Vagina (tissue), 2 donors: ENCODE data around the gene RIOX2. TPM values are rescaled to one million over a fixed set of nuclear protein-coding genes. Genes with fewer than 3 reads are reported as not detected.

Experiments used
- DNase-seq, 2 donors: peaks; one replicate each; pipeline ENCODE4 v3.0.0-alpha.2; 2017; ENCODE audit errors: extremely low spot score in 2 of 2
- H3K27ac ChIP-seq: fragments of 200-600 bp; sonication (generic); one replicate; pipeline ENCODE4 v1.5.1; 2019
- H3K27me3 ChIP-seq: fragments of 200-600 bp; sonication (generic); one replicate; pipeline ENCODE4 v1.5.1; 2019
- H3K36me3 ChIP-seq, 2 donors: fragments of 200-600 bp; sonication (generic); one replicate each; pipeline ENCODE4 v1.5.1; 2017 to 2019
- H3K4me1 ChIP-seq: fragments of 200-600 bp; sonication (generic); one replicate; pipeline ENCODE4 v1.5.1; 2019
- H3K4me3 ChIP-seq, 2 donors: fragments of 200-600 bp; sonication (generic); 1 replicate in 1 of 2; 2 replicates in 1 of 2; pipeline ENCODE4 v1.5.1; 2016 to 2019
- H3K9me3 ChIP-seq: fragments of 200-600 bp; sonication (generic); one replicate; pipeline ENCODE4 v1.5.1; 2019
- POLR2A ChIP-seq, 2 donors: fragments of 450-650 bp; IDR thresholded peaks; one replicate each; pipeline ENCODE4 v1.6.1; 2017; ENCODE audit warnings: antibody characterized with exemption in 2 of 2, mild to moderate bottlenecking in 2 of 2, moderate library complexity in 2 of 2
- POLR2AphosphoS5 ChIP-seq, 2 donors: sonication (generic); formaldehyde crosslinking; IDR thresholded peaks; one replicate each; pipeline ENCODE4 v1.9.0; 2017; ENCODE audit warnings: antibody characterized with exemption in 2 of 2, mild to moderate bottlenecking in 2 of 2, low read depth in 1 of 2; ENCODE audit not compliant: insufficient read depth in 1 of 2
- intact Hi-C: fragments of 100-400 bp; cut with DNase I; formaldehyde crosslinking; loops from one replicate; pipeline ENCODE4 v1.15.1; 2023
- total RNA-seq: library from RNA; depleted of rRNA; stranded (reverse); fragments of >200 nt; gene quantifications from one replicate; pipeline ENCODE4 v1.2.3, GENCODE V29; 2016
- TF ChIP-seq, protein P1 (sequence below), 3 experiments: fragments of 450-650 bp in 2 of 3; fragments of 200-600 bp in 1 of 3; sonication (generic) in 1 of 3; IDR thresholded peaks; one replicate each; pipeline ENCODE4 v1.5.1; 2017 to 2019; ENCODE audit warnings: antibody characterized with exemption in 3 of 3, mild to moderate bottlenecking in 2 of 3, moderate library complexity in 2 of 3

RIOX2 gene
- total RNA-seq, 1 donor from 2014 or later: 33.4 TPM

DNA sequence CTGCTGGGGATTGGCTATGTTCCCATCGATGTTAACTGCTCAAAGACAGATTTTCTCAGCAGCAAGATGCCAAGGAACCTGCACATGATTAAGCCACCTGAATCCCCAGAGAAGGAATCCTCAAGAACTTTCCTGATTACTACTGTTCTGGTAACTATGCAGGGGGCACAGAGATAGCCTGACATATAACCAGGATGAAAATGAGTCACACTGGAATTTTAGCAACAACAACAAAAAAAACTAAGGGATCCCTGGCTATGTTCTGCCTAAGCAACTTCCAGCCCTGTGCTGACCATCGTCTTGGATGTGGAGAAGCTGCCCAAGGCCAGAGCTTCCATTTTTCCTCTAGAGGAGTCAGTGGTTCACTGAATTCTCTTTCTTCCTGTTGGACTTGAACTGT, 13.8 kb downstream of the RIOX2 start:
- intact Hi-C loops: no loop called here
- TF ChIP-seq POLR2A (IDR thresholded peaks at IDR 0.05): no peak
- no peak for TF ChIP-seq POLR2AphosphoS5 (IDR thresholded peaks at IDR 0.05; ENCODE audit: insufficient read depth in 1 of 2, low read depth in 1 of 2)
- TF ChIP-seq, protein P1, sequence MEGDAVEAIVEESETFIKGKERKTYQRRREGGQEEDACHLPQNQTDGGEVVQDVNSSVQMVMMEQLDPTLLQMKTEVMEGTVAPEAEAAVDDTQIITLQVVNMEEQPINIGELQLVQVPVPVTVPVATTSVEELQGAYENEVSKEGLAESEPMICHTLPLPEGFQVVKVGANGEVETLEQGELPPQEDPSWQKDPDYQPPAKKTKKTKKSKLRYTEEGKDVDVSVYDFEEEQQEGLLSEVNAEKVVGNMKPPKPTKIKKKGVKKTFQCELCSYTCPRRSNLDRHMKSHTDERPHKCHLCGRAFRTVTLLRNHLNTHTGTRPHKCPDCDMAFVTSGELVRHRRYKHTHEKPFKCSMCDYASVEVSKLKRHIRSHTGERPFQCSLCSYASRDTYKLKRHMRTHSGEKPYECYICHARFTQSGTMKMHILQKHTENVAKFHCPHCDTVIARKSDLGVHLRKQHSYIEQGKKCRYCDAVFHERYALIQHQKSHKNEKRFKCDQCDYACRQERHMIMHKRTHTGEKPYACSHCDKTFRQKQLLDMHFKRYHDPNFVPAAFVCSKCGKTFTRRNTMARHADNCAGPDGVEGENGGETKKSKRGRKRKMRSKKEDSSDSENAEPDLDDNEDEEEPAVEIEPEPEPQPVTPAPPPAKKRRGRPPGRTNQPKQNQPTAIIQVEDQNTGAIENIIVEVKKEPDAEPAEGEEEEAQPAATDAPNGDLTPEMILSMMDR (IDR thresholded peaks at IDR 0.05): no peak
- Histone ChIP-seq H3K9me3 (no peaks in the 10 kb centered on the region), H3K4me1 (peaks cover 20% of the 10 kb centered on the region), H3K36me3 (peaks cover 0 to 19% of the 10 kb centered on the region in 2 donors), H3K27me3 (no peaks in the 10 kb centered on the region), H3K27ac (no peak overlapping the region), H3K4me3 (no peak overlapping the region)
- DNase-seq: no peak

DNA sequence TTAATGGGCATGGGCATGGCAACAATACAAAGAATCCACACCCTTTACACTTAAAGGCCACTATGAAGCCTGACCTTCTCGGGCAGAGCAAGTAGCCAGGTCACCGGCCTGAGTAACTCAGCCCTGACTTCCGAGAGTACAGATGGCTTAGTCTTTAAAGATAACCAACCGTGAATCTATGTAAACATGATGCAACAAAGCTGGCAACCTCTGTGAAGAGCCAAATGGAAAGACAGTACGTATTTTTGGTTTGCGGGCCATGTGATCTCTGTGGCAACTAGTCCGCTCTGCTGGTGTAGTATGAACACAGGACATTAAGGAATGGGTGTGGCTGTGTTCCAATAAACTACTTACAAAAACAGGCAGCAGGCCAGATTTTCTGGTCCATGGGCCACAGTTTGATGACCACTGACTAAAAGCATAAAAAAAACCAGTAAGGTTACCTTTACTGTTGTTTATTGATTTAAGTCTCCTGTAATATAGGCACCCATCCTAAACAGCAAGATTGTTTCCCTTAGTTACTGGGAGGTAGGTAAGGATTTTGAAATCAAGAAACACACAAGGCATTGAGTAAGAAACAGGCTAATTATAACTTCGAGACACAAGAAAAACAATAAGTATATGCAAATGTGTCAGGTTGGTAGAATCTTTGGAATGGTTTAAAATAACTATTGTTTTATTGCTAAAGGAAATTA, 14.5 kb downstream of the RIOX2 start:
- Histone ChIP-seq H3K9me3 (no peaks in the 10 kb centered on the region), H3K4me1 (peaks cover 19% of the 10 kb centered on the region), H3K27ac (no peak overlapping the region), H3K36me3 (peaks cover 0 to 19% of the 10 kb centered on the region in 2 donors), H3K27me3 (no peaks in the 10 kb centered on the region), H3K4me3 (no peak overlapping the region)
- intact Hi-C loops: no loop called here
- TF ChIP-seq POLR2AphosphoS5 (IDR thresholded peaks at IDR 0.05; ENCODE audit: insufficient read depth in 1 of 2, low read depth in 1 of 2): no peak
- TF ChIP-seq, protein P1 (IDR thresholded peaks at IDR 0.05): no peak
- no peak for TF ChIP-seq POLR2A (IDR thresholded peaks at IDR 0.05)
- DNase-seq: no peak

DNA sequence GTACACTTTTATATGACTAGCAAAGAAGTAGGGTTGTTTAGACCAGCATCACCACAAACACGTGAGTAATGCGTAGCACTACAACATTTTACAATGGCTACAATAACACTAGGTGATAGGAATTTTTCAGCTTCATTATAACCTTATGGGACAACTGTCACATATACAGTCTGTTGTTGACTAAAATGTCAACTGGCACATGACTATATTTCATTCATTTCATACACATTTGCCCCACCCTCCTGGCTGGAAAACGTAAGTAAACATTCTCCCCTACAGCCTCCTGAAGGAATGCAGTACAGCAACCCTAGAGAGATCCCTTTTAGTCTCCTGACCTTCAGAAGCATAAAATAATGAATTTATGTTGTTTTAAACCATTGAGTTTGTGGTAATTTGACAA, 16.2 kb downstream of the RIOX2 start:
- intact Hi-C loops: no loop called here
- TF ChIP-seq, protein P1 (IDR thresholded peaks at IDR 0.05): no peak
- TF ChIP-seq POLR2A (IDR thresholded peaks at IDR 0.05): no peak
- no peak for TF ChIP-seq POLR2AphosphoS5 (IDR thresholded peaks at IDR 0.05; ENCODE audit: insufficient read depth in 1 of 2, low read depth in 1 of 2)
- no peaks in the 10 kb centered on the region for H3K9me3 ChIP-seq
- no peak overlapping the region for H3K27ac ChIP-seq
- H3K36me3 ChIP-seq: peaks cover 0 to 24% of the 10 kb centered on the region in 2 donors
- no peaks in the 10 kb centered on the region for H3K27me3 ChIP-seq
- H3K4me1 ChIP-seq: peaks cover 16% of the 10 kb centered on the region
- no peak for DNase-seq
- H3K4me3 ChIP-seq: no peak overlapping the region

DNA sequence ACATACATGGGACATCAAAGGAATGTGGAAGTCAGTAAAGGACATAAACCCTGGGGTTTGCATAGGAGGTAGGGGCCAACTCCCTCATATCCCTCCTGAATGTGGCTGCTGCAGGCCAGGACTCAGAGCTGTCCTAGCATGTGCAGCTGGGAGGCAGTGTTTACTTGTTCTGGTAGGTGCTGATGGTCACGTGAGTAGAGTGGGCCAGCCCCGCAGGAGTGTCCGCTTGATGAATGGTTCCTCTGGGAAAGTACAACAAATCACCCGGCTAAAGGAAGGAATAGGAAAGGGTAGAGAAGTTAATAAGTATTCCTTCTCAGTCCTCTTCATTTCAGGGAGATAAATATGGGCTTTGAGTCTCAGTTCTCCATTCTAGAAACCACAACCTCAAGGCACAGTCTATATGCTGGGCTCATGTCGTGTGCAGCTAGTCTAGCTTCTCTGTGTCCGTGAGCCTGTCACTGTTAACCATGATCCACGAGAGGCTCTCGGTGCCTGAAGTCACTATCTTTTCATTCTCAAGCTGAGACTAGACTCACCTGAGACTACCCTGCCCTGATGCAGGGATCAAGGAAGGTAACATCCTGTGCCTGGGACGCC, 17.9 kb downstream of the RIOX2 start:
- Histone ChIP-seq H3K27ac (no peak overlapping the region), H3K9me3 (no peaks in the 10 kb centered on the region), H3K36me3 (peaks cover 0 to 38% of the 10 kb centered on the region in 2 donors)

More for the DNA sequence above, 17.9 kb downstream of the RIOX2 start:
- Histone ChIP-seq H3K27me3 (no peaks in the 10 kb centered on the region), H3K4me3 (no peak overlapping the region), H3K4me1 (peaks cover 16% of the 10 kb centered on the region)
- TF ChIP-seq POLR2AphosphoS5 (IDR thresholded peaks at IDR 0.05; ENCODE audit: insufficient read depth in 1 of 2, low read depth in 1 of 2) (no peak), POLR2A (IDR thresholded peaks at IDR 0.05) (no peak)
- TF ChIP-seq, protein P1 (IDR thresholded peaks at IDR 0.05): no peak
- DNase-seq: no peak
- intact Hi-C loops: no loop called here
